Progenitor cell of endocrine pancreas (in vitro differentiated cells): ENCODE results near the gene TYW5. TPM values are rescaled to one million over a fixed set of nuclear protein-coding genes. Genes with fewer than 3 reads are reported as not detected.

Experiments
- DNase-seq: peaks from one replicate; pipeline ENCODE4 v3.0.0; 2021; ENCODE audit warnings: low spot score; ENCODE audit not compliant: unreplicated experiment
- H3K27ac Mint-ChIP-seq: 2 replicates; pipeline ENCODE4 v1.8.0; 2021; ENCODE audit warnings: mild to moderate bottlenecking, moderate library complexity, mixed read lengths
- H3K27me3 Mint-ChIP-seq: 2 replicates; pipeline ENCODE4 v1.8.0; 2021; ENCODE audit warnings: mixed read lengths
- H3K36me3 Mint-ChIP-seq: 2 replicates; pipeline ENCODE4 v1.8.0; 2022; ENCODE audit warnings: mixed read lengths; ENCODE audit not compliant: insufficient read depth
- H3K4me1 Mint-ChIP-seq: 2 replicates; pipeline ENCODE4 v1.8.0; 2021; ENCODE audit warnings: low read depth, mixed read lengths
- H3K4me3 Mint-ChIP-seq: 2 replicates; pipeline ENCODE4 v1.8.0; 2021; ENCODE audit warnings: low read depth, mild to moderate bottlenecking, moderate library complexity, mixed read lengths
- H3K9me3 Mint-ChIP-seq: 2 replicates; pipeline ENCODE4 v1.8.0; 2021; ENCODE audit warnings: low read depth, mixed read lengths
- total RNA-seq: library from RNA; stranded (reverse); gene quantifications from 2 replicates; pipeline ENCODE4 v1.2.1, GENCODE V29; 2021
- TF ChIP-seq, protein P1 (sequence below): fragments of 200-600 bp; sonication (generic); IDR thresholded peaks from one replicate; pipeline ENCODE4 v1.5.0; 2021; ENCODE audit warnings: antibody characterized with exemption, mild to moderate bottlenecking; ENCODE audit not compliant: unreplicated experiment

The TYW5 gene
- total RNA-seq, 1 donor from 2014 or later = 16.6 TPM

DNA sequence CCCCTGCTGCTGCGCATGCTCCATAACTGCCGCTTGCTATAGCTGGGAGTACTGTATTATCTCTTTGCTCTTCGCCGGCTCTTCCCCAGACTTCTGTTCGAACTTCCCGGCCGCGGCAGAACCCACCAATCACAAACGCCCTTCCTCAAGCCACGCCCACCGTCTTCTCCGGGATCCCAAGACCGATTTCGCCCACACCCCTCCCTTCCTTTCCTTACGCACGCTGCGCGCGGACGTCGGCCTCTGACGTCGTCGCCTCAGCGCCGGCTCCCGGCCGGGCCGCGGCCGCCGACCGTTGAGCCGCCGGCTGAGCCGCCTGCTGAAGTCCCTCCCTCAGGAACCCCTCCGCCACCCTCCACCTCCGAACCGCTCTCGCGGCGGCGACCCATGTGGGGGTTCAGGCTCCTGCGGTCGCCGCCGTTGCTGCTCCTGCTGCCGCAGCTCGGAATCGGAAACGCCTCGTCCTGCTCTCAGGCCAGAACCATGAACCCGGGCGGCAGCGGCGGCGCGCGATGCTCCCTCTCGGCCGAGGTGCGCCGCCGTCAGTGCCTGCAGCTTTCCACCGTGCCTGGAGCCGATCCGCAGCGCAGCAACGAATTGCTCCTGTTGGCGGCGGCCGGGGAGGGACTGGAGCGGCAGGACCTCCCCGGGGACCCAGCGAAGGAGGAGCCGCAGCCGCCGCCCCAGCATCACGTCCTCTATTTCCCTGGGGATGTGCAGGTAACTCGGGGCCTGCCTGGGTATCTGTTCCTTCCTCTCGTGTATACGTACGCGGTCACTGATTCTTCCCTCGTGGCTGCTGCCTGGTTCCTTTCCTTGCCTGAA is 44.0 kb downstream of the TYW5 start, which contains the start of gene C2orf69:
Gene C2orf69 (plus strand): TSS at position 242 of the 825 bp plus-strand sequence. CDS start 146 bp downstream, at position 388.
- DNase-seq = peak; percentile 90
- Mint-ChIP-seq H3K27ac (peak within 1 kb of the TSS; percentile 98), H3K27me3 (no peaks in the 10 kb centered on the region), H3K4me3 (peak within 1 kb of the TSS; percentile 96), H3K9me3 (peaks cover 1% of the 10 kb centered on the region), H3K36me3 (peaks cover 6% of the 10 kb centered on the region), H3K4me1 (peaks cover 22% of the 10 kb centered on the region)
- TF ChIP-seq, protein P1, sequence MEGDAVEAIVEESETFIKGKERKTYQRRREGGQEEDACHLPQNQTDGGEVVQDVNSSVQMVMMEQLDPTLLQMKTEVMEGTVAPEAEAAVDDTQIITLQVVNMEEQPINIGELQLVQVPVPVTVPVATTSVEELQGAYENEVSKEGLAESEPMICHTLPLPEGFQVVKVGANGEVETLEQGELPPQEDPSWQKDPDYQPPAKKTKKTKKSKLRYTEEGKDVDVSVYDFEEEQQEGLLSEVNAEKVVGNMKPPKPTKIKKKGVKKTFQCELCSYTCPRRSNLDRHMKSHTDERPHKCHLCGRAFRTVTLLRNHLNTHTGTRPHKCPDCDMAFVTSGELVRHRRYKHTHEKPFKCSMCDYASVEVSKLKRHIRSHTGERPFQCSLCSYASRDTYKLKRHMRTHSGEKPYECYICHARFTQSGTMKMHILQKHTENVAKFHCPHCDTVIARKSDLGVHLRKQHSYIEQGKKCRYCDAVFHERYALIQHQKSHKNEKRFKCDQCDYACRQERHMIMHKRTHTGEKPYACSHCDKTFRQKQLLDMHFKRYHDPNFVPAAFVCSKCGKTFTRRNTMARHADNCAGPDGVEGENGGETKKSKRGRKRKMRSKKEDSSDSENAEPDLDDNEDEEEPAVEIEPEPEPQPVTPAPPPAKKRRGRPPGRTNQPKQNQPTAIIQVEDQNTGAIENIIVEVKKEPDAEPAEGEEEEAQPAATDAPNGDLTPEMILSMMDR = peak; percentile 12

DNA sequence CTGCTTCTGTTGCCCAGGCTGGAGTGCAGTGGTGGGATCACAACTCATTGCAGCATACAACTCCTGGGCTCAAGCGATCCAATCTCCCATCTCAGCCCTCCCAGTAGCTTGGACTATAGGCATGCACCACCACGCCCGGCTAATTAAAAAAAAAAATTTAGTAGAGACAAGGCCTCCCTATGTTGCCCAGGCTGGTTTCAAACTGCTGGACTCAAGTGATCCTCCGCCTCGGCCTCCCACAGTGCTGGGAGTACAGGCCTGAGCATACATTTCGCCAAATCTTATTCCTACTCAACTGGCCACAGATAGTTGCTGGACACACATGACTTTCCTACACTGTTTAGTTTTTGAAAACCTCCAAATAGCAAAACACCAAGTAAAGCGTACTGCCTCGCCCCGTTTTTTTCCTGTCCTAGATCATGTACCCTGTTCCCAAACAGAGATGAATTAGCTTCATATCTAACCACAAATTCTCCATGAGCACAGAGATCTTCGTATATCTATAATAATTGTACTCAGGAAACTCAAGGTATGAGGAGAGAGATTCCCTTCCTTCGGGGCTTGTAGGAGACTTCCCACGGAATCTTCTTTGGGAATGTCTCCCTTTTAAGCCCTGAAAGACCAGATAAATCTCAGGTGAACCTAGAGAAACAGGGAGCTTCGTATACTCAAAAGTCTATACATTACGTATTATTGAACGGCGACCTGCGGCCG is 44.8 kb downstream of the TYW5 start:
- Mint-ChIP-seq H3K9me3 (no peaks in the 10 kb centered on the region), H3K27ac (peak overlapping the region; percentile 98), H3K4me3 (peak overlapping the region; percentile 96), H3K27me3 (no peaks in the 10 kb centered on the region), H3K4me1 (peaks cover 22% of the 10 kb centered on the region), H3K36me3 (no peaks in the 10 kb centered on the region)
- DNase-seq = no peak
- TF ChIP-seq, protein P1 = no peak

GRCh38 chr2:199907008-199907714 is 48.1 kb downstream of the TYW5 start:
- no peak overlapping the region for H3K27ac Mint-ChIP-seq
- peaks cover 7% of the 10 kb centered on the region for H3K4me1 Mint-ChIP-seq
- H3K36me3 Mint-ChIP-seq = no peaks in the 10 kb centered on the region
- no peaks in the 10 kb centered on the region for H3K27me3 Mint-ChIP-seq
- DNase-seq = no peak
- TF ChIP-seq, protein P1 = no peak
- H3K9me3 Mint-ChIP-seq = no peaks in the 10 kb centered on the region
- H3K4me3 Mint-ChIP-seq = no peak overlapping the region

DNA sequence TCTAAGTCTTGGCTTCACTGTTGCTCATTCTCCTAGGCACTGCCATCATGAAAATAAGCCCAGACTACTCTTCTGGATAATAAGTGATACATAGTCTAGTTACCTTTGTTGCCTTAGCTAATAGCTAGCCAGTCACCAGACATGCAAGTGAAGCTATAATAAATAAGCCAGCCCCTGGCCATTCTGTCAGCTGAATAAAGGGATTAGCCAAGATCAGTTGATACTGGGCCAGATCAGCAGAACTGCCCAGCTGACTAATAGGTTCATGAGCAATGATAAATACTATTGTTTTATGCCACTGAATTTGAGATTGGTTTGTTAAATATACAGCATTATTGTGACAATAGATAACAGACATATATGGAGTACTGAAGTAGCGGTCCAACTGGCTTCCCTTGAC is 52.2 kb downstream of the TYW5 start:
- Mint-ChIP-seq H3K9me3 (no peaks in the 10 kb centered on the region), H3K36me3 (no peaks in the 10 kb centered on the region), H3K27me3 (no peaks in the 10 kb centered on the region), H3K4me1 (no peaks in the 10 kb centered on the region), H3K4me3 (no peak overlapping the region), H3K27ac (no peak overlapping the region)
- TF ChIP-seq, protein P1 = no peak
- no peak for DNase-seq
